T-helper 17 cell (primary cell): Measurements from ENCODE around the gene POLK. TPM values are rescaled to one million over a fixed set of nuclear protein-coding genes. Genes with fewer than 3 reads are reported as not detected.
"Not testable (repeated sequence)": the region's sequence is repeated elsewhere in the genome, so short reads cannot be mapped to it uniquely, and the experiment has no call there.

Source experiments
- ATAC-seq: fragments of 150-1000 bp; cut with Tn5 transposase; 2 replicates; pipeline ENCODE4 v1.10.0; 2021; ENCODE audit warnings: mild to moderate bottlenecking, moderate library complexity
- DNase-seq, 3 donors: peaks; one replicate each; pipeline versions ENCODE4 v3.0.0 to v3.0.0-alpha.2; 2020 to 2021
- H3K9me3 ChIP-seq: one replicate; pipeline ENCODE4 v1.7.0; 2013; ENCODE audit warnings: low read length, mild to moderate bottlenecking; ENCODE audit not compliant: control insufficient read depth, poor library complexity, severe bottlenecking
- H3K27ac Mint-ChIP-seq: one replicate; pipeline ENCODE4 v1.8.0; 2022; ENCODE audit warnings: mild to moderate bottlenecking, moderate library complexity, mixed read lengths
- H3K27me3 Mint-ChIP-seq: one replicate; pipeline ENCODE4 v1.8.0; 2022; ENCODE audit warnings: mixed read lengths
- H3K36me3 Mint-ChIP-seq: one replicate; pipeline ENCODE4 v1.8.0; 2022; ENCODE audit warnings: low read depth, mixed read lengths
- H3K4me1 Mint-ChIP-seq: one replicate; pipeline ENCODE4 v1.8.0; 2022; ENCODE audit warnings: mild to moderate bottlenecking, mixed read lengths
- H3K4me3 Mint-ChIP-seq: one replicate; pipeline ENCODE4 v1.8.0; 2022; ENCODE audit warnings: mild to moderate bottlenecking, moderate library complexity, mixed read lengths
- total RNA-seq, 4 donors: library from RNA in 2 of 4; stranded (reverse) in 2 of 4; gene quantifications; one replicate each; pipeline ENCODE4 v1.2.3 and lab custom pipeline; 2022 to 2026

The POLK gene
- total RNA-seq, 2 donors from 2014 or later = 18.8 to 23.4 TPM

- Mint-ChIP-seq H3K36me3 (peaks cover 10% of the 10 kb centered on the region), H3K4me1 (peaks cover 9% of the 10 kb centered on the region), H3K4me3 (no peak overlapping the region), H3K27ac (peak overlapping the region; percentile 6), H3K27me3 (no peaks in the 10 kb centered on the region)
- DNase-seq (no peak), ATAC-seq (no peak)
- peaks cover 4% of the 10 kb centered on the region for H3K9me3 ChIP-seq
These were observed 24.5 kb downstream of the POLK start for GRCh38 chr5:75536147-75536546.

GRCh38 chr5:75536694-75537360 lies 25.1 kb downstream of the POLK start:
- DNase-seq = no peak
- Mint-ChIP-seq H3K27me3 (no peaks in the 10 kb centered on the region), H3K4me3 (no peak overlapping the region), H3K36me3 (peaks cover 10% of the 10 kb centered on the region), H3K27ac (peak overlapping the region; percentile 6), H3K4me1 (peaks cover 9% of the 10 kb centered on the region)
- no peak for ATAC-seq
- peaks cover 4% of the 10 kb centered on the region for H3K9me3 ChIP-seq

GRCh38 chr5:75538211-75538610 lies 26.5 kb downstream of the POLK start:
- peaks cover 7% of the 10 kb centered on the region for H3K36me3 Mint-ChIP-seq
- peaks cover 12% of the 10 kb centered on the region for H3K4me1 Mint-ChIP-seq
- no peaks in the 10 kb centered on the region for H3K27me3 Mint-ChIP-seq
- no peak overlapping the region for H3K27ac Mint-ChIP-seq
- DNase-seq (no peak), ATAC-seq (no peak)
- H3K4me3 Mint-ChIP-seq = no peak overlapping the region
- H3K9me3 ChIP-seq = peaks cover 4% of the 10 kb centered on the region

- Mint-ChIP-seq H3K27ac (no peak overlapping the region), H3K4me3 (no peak overlapping the region)
These were observed 33.4 kb downstream of the POLK start for GRCh38 chr5:75545131-75545530.

GRCh38 chr5:75546830-75547229 lies 35.1 kb downstream of the POLK start:
- peaks cover 7% of the 10 kb centered on the region for H3K4me1 Mint-ChIP-seq
- H3K36me3 Mint-ChIP-seq = peaks cover 2% of the 10 kb centered on the region
- no peaks in the 10 kb centered on the region for H3K27me3 Mint-ChIP-seq
- DNase-seq = no peak
- H3K9me3 ChIP-seq = no peaks in the 10 kb centered on the region
- no peak overlapping the region for H3K4me3 Mint-ChIP-seq
- no peak for ATAC-seq
- H3K27ac Mint-ChIP-seq = no peak overlapping the region

More at GRCh38 chr5:75545131-75545530, 33.4 kb downstream of the POLK start:
- peaks cover 2% of the 10 kb centered on the region for H3K36me3 Mint-ChIP-seq
- H3K4me1 Mint-ChIP-seq = peaks cover 3% of the 10 kb centered on the region
- H3K9me3 ChIP-seq = no peaks in the 10 kb centered on the region
- ATAC-seq (no peak), DNase-seq (no peak)
- no peaks in the 10 kb centered on the region for H3K27me3 Mint-ChIP-seq

- H3K4me1 Mint-ChIP-seq = peaks cover 4% of the 10 kb centered on the region
- no peak overlapping the region for H3K4me3 Mint-ChIP-seq
- H3K36me3 Mint-ChIP-seq = peaks cover 4% of the 10 kb centered on the region
- H3K9me3 ChIP-seq = no peaks in the 10 kb centered on the region
- ATAC-seq (no peak), DNase-seq (no peak)
- no peak overlapping the region for H3K27ac Mint-ChIP-seq
- no peaks in the 10 kb centered on the region for H3K27me3 Mint-ChIP-seq
These were observed 36.1 kb downstream of the POLK start for GRCh38 chr5:75547812-75548211.

- H3K4me3 Mint-ChIP-seq = no peak overlapping the region
- peaks cover 8% of the 10 kb centered on the region for H3K4me1 Mint-ChIP-seq
- no peaks in the 10 kb centered on the region for H3K27me3 Mint-ChIP-seq
- H3K27ac Mint-ChIP-seq = no peak overlapping the region
- H3K36me3 Mint-ChIP-seq = peaks cover 4% of the 10 kb centered on the region
- DNase-seq (no peak), ATAC-seq (no peak)
- H3K9me3 ChIP-seq = no peaks in the 10 kb centered on the region
These were observed 38.9 kb downstream of the POLK start for GRCh38 chr5:75550597-75550996.

- DNase-seq (no peak), ATAC-seq (no peak)
- Mint-ChIP-seq H3K27me3 (no peaks in the 10 kb centered on the region), H3K27ac (no peak overlapping the region), H3K36me3 (peaks cover 7% of the 10 kb centered on the region), H3K4me3 (no peak overlapping the region), H3K4me1 (peaks cover 8% of the 10 kb centered on the region)
- H3K9me3 ChIP-seq = no peaks in the 10 kb centered on the region
These were observed 39.8 kb downstream of the POLK start for GRCh38 chr5:75551471-75551870.

- Mint-ChIP-seq H3K36me3 (peaks cover 10% of the 10 kb centered on the region), H3K4me1 (peaks cover 8% of the 10 kb centered on the region), H3K27me3 (no peaks in the 10 kb centered on the region), H3K4me3 (no peak overlapping the region), H3K27ac (no peak overlapping the region)
- H3K9me3 ChIP-seq = no peaks in the 10 kb centered on the region
- ATAC-seq (no peak), DNase-seq (no peak)
These were observed 41.1 kb downstream of the POLK start for GRCh38 chr5:75552764-75553163.

GRCh38 chr5:75553358-75553757 lies 41.7 kb downstream of the POLK start:
- DNase-seq (no peak), ATAC-seq (no peak)
- Mint-ChIP-seq H3K4me3 (no peak overlapping the region), H3K36me3 (peaks cover 11% of the 10 kb centered on the region), H3K27me3 (no peaks in the 10 kb centered on the region), H3K27ac (no peak overlapping the region), H3K4me1 (peaks cover 8% of the 10 kb centered on the region)
- H3K9me3 ChIP-seq = no peaks in the 10 kb centered on the region

GRCh38 chr5:75558221-75558620 lies 46.5 kb downstream of the POLK start:
- peaks cover 4% of the 10 kb centered on the region for H3K4me1 Mint-ChIP-seq

GRCh38 chr5:75558981-75559632 lies 47.4 kb downstream of the POLK start:
- ATAC-seq = no peak
- peaks cover 2% of the 10 kb centered on the region for H3K4me1 Mint-ChIP-seq
- DNase-seq = no peak
- H3K4me3 Mint-ChIP-seq = no peak overlapping the region
- no peaks in the 10 kb centered on the region for H3K9me3 ChIP-seq
- peaks cover 12% of the 10 kb centered on the region for H3K36me3 Mint-ChIP-seq
- H3K27me3 Mint-ChIP-seq = no peaks in the 10 kb centered on the region
- no peak overlapping the region for H3K27ac Mint-ChIP-seq

More at GRCh38 chr5:75558221-75558620, 46.5 kb downstream of the POLK start:
- H3K36me3 Mint-ChIP-seq = peaks cover 10% of the 10 kb centered on the region
- DNase-seq (no peak), ATAC-seq (no peak)
- no peaks in the 10 kb centered on the region for H3K9me3 ChIP-seq
- no peak overlapping the region for H3K27ac Mint-ChIP-seq
- H3K27me3 Mint-ChIP-seq = no peaks in the 10 kb centered on the region
- H3K4me3 Mint-ChIP-seq = no peak overlapping the region

GRCh38 chr5:75560655-75561054 lies 49.0 kb downstream of the POLK start:
- peaks cover 12% of the 10 kb centered on the region for H3K36me3 Mint-ChIP-seq
- ATAC-seq, H3K4me3 Mint-ChIP-seq, H3K4me1 Mint-ChIP-seq, H3K27me3 Mint-ChIP-seq, H3K27ac Mint-ChIP-seq, H3K9me3 ChIP-seq, DNase-seq: not testable (repeated sequence)
